Hematopoietic multipotent progenitor cell treated with erythropoietin and hydrocortisone succinate and interleukin-3 and kit ligand, for 17 days (in vitro differentiated cells): ENCODE results near the gene PRKD2.

Experiments used
- DNase-seq: peaks from one replicate; pipeline ENCODE4 v3.0.0-alpha.2; 2015; ENCODE audit warnings: low spot score

Gene PRKD2

GRCh38 chr19:46700704-46701103 lies 16.2 kb downstream of the PRKD2 start:
- no peak for DNase-seq

- DNase-seq: no peak
Measured at GRCh38 chr19:46698395-46699321, 18.3 kb downstream of the PRKD2 start.

- peak; percentile 31 for DNase-seq
Measured at GRCh38 chr19:46697204-46697960, 19.5 kb downstream of the PRKD2 start.

GRCh38 chr19:46696866-46697203 lies 20.1 kb downstream of the PRKD2 start:
- DNase-seq: no peak

GRCh38 chr19:46696052-46696451 lies 20.9 kb downstream of the PRKD2 start:
- DNase-seq: no peak

- no peak for DNase-seq
Measured at GRCh38 chr19:46693760-46694159, 23.2 kb downstream of the PRKD2 start.

- no peak for DNase-seq
Measured at GRCh38 chr19:46692918-46693722, 23.8 kb downstream of the PRKD2 start.

DNA sequence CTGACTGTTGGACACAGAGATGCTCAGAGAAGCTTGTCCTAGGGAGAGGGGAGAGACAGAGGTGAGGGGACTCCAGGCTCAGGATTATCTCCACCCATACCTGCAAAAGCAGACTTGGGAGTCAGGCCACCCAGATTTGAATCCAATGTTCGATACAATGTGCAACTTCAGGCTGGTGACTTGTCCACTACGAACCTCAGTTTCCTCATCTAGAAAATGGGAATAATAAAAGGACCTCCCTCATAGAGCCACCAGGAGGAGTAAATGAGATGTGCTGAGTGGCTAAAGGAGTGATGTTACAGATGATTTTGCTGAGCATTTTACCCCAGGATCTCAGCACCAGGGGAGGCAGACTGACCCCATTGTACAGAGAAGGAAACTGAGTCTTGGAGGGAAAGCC lies 25.0 kb downstream of the PRKD2 start:
- DNase-seq: no peak

DNA sequence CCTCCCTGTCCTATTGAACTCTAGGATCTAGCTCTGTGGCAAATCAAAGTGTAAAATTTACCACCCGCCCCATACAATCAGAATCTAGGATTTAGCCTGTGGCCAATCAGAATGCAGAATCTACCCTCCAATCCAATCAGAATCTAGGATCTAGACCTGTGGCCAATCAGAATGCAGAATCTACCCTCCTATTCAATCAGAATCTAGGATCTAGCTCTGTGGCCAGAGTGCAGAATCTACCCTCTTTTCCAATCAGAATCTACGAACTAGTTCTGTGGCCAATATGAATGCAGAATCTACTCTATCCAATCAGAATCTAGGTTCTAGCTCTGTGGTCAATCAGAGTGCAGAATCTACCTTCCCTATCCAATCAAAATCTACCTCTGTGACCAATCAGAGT lies 25.8 kb downstream of the PRKD2 start:
- DNase-seq: no peak

- DNase-seq: no peak
Measured at GRCh38 chr19:46689358-46689757, 27.6 kb downstream of the PRKD2 start.

- no peak for DNase-seq
Measured at GRCh38 chr19:46687438-46688145, 29.3 kb downstream of the PRKD2 start.

- DNase-seq: no peak
Measured at GRCh38 chr19:46685189-46685588, 31.7 kb downstream of the PRKD2 start.

DNA sequence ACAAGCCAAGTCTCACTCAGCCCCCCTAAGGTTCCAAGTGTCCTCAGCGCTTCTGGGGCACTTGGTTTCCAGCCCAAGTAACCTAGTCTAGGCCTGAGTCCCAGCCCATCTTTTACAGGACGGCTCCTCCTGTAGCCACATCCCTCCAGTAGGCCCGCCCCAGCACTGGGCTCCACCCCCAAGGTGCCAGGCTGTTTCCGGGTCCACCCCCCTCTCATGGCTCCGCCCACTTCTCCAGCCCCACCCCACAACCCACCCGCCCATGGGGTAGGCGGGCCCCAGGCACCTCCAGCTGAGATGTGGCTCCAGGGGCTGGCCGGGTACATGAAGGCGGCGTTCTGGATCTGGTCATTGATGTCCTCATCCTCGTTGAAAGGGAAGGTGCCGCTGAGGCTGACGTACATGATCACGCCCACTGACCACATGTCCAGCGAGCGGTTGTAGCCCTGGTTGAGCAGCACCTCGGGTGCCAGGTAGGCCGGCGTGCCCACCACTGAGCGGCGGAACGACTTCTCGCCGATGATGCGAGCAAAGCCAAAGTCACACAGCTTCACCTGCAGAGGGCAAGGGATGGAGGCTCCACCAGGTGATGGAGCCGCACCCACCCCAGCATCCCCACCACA lies 38.7 kb downstream of the PRKD2 start:
- peak; percentile 21 for DNase-seq

DNA sequence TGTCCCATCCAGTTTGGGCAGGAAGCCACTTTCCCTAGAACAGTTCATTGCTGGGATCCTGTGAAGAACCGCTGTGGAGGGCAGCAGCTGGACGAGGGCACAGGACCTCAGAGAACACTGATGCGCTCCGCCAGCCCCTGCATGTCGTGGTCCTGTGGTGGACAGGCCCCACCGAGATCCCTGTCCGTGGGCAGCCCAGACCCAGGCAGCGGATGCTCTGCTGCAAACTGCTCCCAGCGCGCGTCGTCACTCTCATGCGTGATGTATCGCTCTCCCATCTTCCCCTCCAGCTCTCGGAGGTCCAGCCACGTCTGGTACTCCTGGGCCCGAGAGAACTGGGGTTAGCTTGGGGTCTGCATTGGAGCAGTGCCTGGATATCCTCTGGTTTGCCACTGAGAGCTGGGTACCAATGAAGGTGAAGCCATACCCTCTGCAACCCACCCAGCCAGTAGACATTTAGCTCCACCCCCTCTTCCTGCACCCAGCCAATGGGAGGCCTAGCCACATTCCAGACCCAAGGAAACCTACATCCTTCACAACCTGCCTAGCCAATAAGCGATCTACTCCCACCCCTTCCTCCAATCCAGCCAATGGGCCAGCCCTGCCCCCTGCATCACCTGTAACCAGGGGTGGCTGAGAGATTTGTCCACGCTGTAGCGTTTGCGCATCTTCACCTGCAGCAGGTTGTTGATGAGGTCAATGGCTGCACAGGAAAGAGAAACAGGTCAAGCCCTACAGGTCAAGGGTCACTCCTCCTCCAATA lies 42.3 kb downstream of the PRKD2 start:
- no peak for DNase-seq

DNA sequence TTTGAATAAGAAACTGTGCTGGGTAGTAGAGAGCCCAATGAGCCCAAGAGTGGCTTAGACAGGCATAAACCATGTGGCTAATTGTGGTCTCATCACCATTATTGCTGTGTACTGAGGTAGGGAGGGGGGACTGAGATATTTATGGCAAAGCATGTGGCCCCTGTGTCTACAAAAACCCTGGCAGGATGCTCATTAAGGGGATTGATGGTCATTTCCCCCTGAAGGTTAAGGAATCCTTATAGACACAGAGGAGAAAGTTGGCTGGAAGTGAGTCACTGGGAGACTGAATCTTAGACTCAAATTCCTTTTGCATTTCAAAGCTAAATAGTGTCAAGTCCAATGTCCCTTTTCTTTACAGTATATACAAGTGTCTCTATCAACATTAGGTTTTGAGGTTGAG lies 46.1 kb downstream of the PRKD2 start:
- DNase-seq: no peak

- no peak for DNase-seq
Measured at GRCh38 chr19:46668662-46669061, 48.3 kb downstream of the PRKD2 start.

DNA sequence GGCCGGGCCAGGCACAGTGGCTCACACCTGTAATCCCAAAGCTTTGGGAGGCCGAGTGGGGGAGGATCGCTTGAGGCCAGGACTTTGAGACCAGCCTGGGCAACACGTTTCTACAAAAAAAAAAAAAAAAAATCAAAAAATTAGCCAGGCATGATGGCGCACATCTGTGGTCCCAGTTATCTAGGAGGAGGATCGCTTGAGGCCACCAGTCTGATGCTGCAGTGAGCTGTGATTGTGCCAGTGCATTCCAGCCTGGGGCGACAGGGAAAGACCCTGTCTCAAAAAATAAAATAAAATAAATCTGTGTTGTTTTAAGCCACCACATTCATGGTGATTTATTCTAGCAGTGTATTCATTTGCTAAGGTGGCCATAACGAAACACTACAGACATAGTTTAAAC lies 51.8 kb downstream of the PRKD2 start:
- no peak for DNase-seq

GRCh38 chr19:46661735-46662592 lies 55.0 kb downstream of the PRKD2 start:
- peak; percentile 64 for DNase-seq

DNA sequence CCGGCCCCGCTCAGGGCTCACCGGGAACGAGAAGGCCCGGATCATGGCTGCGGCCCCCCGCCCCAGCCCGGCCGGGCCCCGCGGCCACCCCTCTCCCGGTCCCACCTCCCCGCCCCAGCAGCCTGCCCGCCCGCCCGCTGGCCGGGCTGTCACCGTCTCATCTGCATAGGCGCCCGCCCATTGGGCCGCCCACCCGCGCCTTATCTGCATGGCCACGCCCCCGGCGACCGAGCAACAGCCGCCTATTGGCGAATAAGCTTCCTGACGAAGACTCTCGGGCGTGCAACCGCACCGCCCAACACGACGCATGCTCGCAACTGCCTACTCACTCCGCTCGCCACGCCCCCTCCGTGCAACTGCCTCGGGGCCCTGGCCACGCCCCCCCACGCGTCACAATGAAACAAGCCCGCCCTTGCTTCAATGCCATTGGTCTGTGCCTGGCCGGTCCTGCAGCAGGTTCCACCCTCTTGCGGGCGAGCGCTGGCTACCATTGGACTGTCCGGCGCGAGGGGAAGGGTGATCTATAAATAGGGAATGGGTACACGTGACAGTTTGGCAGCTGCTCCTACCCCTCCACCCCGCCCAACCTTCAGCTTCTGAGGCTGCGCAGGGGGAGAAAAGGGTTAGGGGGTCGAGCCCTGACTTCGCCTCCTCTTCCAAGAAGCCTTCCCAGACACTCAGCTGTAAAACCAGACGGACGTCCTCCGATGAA lies 55.7 kb downstream of the PRKD2 start, which contains the start of gene DACT3:
TSS of gene DACT3 (minus strand) at position 163 of the 712 bp plus-strand sequence. CDS start at position 45, 118 bp downstream.
- peak; percentile 100 for DNase-seq
